GM12874 (cell line): ENCODE results near the gene SLC66A1.

Experiments used
- TF ChIP-seq, protein P1 (sequence below): IDR thresholded peaks from 2 replicates; pipeline ENCODE4 v1.5.1; 2011; ENCODE audit warnings: low read depth, mild to moderate bottlenecking, control low read depth, low read length, moderate library complexity; ENCODE audit not compliant: insufficient read depth

SLC66A1 gene

DNA sequence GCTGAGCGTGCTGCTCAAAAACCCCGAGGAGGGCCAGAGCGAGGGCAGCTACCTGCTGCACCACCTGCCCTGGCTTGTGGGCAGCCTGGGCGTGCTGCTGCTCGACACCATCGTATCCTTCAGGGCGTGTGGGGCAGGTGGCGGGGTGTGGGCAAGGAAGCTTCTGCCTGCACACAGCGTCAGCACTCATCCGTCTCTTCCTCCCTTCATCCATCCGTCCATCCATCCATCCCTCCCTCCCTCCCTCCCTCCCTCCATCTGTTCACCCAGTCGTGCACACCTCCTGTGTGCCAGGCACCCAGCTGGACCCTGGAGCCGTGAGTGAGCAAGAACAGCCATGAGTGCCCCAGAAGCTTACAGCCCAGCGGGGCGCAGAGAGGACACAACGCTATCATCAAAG lies 15.2 kb downstream of the SLC66A1 start:
- TF ChIP-seq, protein P1, sequence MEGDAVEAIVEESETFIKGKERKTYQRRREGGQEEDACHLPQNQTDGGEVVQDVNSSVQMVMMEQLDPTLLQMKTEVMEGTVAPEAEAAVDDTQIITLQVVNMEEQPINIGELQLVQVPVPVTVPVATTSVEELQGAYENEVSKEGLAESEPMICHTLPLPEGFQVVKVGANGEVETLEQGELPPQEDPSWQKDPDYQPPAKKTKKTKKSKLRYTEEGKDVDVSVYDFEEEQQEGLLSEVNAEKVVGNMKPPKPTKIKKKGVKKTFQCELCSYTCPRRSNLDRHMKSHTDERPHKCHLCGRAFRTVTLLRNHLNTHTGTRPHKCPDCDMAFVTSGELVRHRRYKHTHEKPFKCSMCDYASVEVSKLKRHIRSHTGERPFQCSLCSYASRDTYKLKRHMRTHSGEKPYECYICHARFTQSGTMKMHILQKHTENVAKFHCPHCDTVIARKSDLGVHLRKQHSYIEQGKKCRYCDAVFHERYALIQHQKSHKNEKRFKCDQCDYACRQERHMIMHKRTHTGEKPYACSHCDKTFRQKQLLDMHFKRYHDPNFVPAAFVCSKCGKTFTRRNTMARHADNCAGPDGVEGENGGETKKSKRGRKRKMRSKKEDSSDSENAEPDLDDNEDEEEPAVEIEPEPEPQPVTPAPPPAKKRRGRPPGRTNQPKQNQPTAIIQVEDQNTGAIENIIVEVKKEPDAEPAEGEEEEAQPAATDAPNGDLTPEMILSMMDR: no peak

DNA sequence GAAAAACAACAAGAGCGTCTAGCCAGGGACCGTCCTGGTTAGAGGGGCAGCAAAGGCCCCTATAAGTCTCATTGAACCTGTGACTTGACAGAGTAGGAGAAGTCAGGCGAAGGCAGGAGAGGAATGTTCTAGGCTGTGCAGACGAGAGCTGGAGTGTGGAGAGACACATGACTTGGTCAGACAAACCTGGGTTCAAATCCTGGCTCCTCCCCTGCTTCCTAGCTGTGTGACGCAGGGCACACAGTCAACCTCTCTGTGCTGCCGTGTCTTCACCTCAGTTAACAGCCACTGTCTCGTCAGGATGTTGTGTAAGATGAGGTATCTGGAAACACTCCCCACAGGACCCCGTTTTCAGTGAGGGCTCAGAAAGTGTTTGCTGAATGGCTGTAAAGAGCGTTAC lies 15.6 kb downstream of the SLC66A1 start:
- TF ChIP-seq, protein P1: no peak

DNA sequence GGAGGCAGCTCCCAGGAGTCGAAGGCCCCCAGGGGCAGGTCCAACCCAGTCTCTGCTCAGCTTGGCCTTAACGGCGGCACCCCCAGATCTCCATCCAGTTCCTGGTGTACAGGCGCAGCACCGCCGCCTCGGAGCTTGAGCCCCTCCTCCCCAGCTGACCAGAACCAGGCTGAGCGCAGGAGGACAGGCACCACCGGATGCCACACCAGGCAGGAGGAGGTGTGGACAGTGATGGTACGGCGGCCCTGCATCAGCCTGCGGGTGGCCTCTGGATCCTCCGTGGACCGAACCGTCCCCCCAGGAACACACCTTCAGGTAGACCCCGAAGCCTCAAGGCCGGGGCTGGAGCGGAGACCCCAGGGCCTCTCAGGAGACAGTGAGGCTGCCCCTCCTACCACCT lies 16.4 kb downstream of the SLC66A1 start:
- TF ChIP-seq, protein P1: no peak

DNA sequence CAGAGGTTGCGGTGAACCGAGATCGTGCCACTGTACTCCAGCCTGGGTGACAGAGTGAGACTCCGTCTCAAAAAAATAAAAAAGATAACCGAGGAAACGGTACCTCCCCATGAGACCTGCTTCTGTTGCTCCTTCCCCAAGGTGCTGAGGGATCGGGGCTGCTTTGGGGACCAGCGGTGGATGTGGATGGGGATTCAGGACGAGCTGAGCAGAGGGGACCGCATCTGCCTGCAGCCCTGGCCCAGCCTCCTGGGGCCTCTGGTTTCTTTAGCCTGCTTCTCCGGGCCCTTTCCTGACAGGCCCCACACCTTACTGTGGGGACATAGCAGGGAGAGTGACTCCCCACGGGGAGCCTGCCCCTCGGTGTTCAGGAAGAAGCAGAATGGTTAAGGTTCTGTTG lies 17.1 kb downstream of the SLC66A1 start:
- TF ChIP-seq, protein P1: no peak

DNA sequence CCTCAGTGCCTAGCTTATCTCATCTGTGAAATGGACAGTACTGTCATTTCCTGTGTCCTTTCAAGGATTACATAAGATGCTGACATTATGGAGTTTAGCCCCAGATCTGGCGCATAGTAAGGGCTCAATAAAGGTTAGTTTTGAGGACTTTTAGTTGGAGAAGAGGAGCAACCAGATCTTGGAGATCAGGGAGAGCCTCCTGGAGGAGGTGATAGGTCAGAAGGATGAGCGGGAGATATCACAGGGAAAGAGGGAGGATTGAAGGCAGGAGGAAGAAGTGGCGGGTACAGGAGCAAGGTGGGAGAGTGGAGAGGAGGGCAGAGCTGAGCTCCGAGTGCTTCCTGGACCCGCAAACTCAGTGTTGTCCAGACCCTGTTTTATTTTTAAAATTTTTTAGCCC lies 17.5 kb downstream of the SLC66A1 start:
- TF ChIP-seq, protein P1: no peak

DNA sequence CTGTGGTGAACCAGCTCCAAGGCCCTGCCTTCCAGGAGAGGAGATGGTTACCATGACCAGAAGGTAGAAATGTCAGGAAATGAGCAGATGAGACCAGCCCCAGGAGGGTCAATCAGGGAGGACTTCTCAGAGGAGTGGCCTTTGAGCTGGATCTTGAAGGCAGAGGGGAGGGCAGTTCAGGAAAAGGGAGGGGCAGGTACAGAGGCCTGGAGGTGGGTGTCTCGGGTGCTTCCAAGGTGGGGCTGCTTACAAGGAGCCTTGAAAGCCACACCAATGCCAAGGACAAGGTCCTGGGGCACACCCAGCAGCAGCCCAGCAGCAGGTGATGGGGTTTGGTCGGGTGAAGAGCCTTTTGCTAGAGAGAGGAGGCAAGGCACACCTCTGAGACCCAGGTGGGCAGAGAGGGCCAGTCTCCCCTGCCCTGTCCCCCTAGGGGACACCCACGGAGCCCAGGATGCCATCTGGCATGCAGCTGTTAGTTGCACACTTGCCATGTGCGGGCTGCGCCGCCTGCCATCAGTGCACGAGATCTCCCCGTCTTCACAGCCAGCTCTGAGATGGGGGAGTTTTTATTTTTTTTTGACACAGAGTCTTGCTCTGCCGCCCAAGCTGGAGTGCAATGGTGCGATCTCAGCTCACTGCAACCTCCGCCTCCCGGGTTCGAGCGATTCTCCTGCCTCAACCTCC lies 18.5 kb downstream of the SLC66A1 start:
- TF ChIP-seq, protein P1: no peak

DNA sequence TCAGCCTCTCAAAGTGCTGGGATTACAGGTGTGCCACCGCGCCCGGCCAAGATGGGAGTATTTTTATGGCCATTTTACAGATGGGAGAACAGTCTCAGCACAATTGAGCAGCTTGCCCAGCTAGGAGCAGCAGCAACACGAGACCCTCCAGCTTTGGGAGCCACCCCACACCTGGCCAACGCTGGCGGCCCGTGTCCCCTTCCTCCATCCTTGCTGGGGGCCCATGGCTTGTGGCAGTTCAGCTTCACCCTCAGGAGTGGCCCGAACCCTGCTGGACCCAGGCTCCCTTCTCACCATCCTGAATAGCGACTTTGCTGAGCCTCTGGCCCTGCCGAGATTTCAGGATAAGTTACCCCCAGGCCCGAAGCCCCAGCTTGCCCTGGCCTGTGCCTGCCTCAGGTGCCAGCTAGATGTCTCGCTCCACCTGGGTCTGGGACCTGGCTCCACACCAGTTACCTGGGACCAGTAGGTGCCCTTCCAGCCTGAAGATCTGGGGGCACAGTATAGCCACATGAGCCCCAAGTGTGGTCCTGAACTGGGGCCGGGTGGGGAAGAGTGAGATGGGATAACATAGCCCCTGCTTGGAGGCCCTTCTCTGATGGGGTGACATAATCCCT lies 19.2 kb downstream of the SLC66A1 start:
- TF ChIP-seq, protein P1: no peak
